Muscle of leg (tissue), 11 donors: ENCODE measurements around the gene RNU1-4. TPM values are rescaled to one million over a fixed set of nuclear protein-coding genes. Genes with fewer than 3 reads are reported as not detected.
"Not testable (repeated sequence)": the region's sequence is repeated elsewhere in the genome, so short reads cannot be mapped to it uniquely, and the experiment has no call there.

Source experiments
- DNase-seq: peaks from one replicate; pipeline ENCODE4 v3.0.0; 2013
- H3K27ac ChIP-seq: one replicate; pipeline ENCODE4 v1.5.1; 2013; ENCODE audit warnings: mild to moderate bottlenecking, low read length, control low read depth
- H3K27me3 ChIP-seq: one replicate; pipeline ENCODE4 v1.6.1; 2013; ENCODE audit warnings: low read length; ENCODE audit not compliant: control insufficient read depth, insufficient read depth
- H3K36me3 ChIP-seq: one replicate; pipeline ENCODE4 v1.6.1; 2013; ENCODE audit warnings: low read length; ENCODE audit not compliant: control insufficient read depth, insufficient read depth
- H3K4me1 ChIP-seq: one replicate; pipeline ENCODE4 v1.6.1; 2013; ENCODE audit warnings: low read length; ENCODE audit not compliant: control insufficient read depth, insufficient read depth
- H3K4me3 ChIP-seq: one replicate; pipeline ENCODE4 v1.5.1; 2013; ENCODE audit warnings: low read length, control low read depth
- H3K9me3 ChIP-seq: replicated peaks from 2 replicates; pipeline ENCODE4 v1.6.1; 2013; ENCODE audit warnings: low read depth, low read length; ENCODE audit not compliant: control insufficient read depth
- WGBS: methylation state at CpG from one replicate; pipeline ENCODE4 v1.1.5; 2013; ENCODE audit warnings: missing lambda C conversion rate; ENCODE audit not compliant: insufficient coverage; 5-methylcytosine and 5-hydroxymethylcytosine counted together
- polyA plus RNA-seq, 8 donors: library from polyadenylated mRNA; unstranded; fragments of 120-200 nt; gene quantifications; one replicate each; pipeline versions ENCODE4 v1.2.1 to v1.2.3, GENCODE V29; 2013; ENCODE audit warnings: inconsistent platforms in 1 of 8, low replicate concordance in 1 of 8; ENCODE audit not compliant: insufficient read length in 8 of 8, insufficient read depth in 1 of 8
- total RNA-seq: library from RNA; stranded (reverse); fragments of 120-200 nt; gene quantifications from one replicate; pipeline ENCODE4 v1.2.4, GENCODE V29; 2013

Gene RNU1-4
- total and polyA plus RNA-seq, 9 donors, result 2,384 TPM; not detected in 8

DNA sequence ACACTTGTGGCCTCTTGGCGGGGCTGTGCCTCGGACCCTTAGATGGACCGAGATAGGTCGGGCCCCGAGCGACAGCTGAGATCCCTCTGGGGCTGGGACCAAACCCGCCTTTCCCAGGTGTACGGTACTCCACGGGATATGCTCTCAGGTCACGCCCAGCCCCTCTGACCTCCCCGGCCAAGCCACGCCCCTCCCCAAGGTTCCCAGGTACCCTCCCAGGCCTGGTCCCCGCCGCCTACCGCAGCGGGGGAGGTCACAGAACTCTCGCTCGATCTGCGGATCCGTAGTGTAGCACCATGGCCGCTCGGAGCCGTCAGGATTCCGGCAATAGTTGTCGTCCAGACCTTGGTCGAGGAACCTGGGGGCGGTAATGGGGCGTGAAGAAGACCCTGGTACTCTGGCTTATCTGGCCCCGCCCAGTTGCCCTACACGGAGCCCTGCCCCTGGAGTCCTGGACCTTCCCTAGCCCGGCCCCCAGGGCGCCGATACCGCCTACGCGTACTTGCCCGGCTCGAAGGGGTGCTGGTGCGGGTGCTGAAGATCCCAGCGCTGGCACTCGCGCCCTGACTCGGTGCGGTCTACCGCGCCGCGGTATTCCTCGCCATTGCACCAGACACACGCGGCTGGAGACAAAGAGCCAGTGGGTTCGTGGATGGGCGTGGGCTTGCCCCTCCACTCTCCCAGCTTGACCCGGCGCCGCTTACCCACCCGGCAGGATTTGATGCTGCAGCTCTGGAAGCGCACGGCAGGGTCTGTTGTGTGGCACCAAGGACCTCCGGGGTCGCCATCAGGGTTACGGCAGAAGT, 19.5 kb downstream of the RNU1-4 start:
- not testable (repeated sequence) for H3K36me3 ChIP-seq
- WGBS, result no CpG with 5 or more reads among the region's 62 CpGs

DNA sequence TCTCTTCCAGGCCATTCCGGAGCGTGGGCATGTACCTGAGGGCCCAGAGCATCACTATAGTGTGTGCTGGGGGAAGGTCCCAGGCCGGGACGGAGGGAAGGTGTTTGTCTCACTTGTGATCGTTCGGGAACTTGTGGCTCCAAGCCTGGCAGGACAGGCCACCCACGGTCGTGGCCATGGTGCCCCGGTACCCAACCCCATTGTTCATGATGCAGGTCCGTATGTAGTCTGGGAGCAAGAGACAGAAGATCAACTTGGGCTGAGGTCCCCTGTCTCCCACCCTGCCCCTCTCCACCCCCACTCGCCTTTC, 20.1 kb downstream of the RNU1-4 start:
- not testable (repeated sequence) for DNase-seq, H3K4me1 ChIP-seq, H3K27me3 ChIP-seq, H3K9me3 ChIP-seq, H3K27ac ChIP-seq, H3K4me3 ChIP-seq, H3K36me3 ChIP-seq
- WGBS, result no CpG with 5 or more reads among the region's 11 CpGs

More for the DNA sequence above, 19.5 kb downstream of the RNU1-4 start:
- H3K4me3 ChIP-seq, H3K27ac ChIP-seq, DNase-seq, H3K27me3 ChIP-seq, H3K4me1 ChIP-seq, H3K9me3 ChIP-seq: not testable (repeated sequence)

DNA sequence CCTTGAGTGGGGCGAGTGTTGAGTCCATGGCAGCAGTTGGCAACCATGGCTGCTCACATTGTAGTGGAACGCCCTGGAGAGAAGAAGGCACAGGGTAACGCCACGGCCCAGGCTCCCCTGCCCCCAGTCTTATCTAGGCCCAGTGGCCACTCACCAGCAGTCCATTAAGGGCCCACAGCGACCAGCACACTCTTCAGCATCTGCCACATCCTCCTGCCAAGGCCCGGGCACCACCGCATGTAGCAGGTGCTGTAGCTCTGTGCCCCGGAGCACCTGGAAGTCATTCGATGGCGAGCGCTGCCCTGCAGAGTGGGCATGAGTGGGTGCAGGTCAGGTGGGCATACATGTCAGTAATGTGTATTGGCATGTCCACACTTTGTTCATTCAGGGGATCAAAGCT, 20.5 kb downstream of the RNU1-4 start:
- not testable (repeated sequence) for H3K27me3 ChIP-seq, H3K4me1 ChIP-seq, DNase-seq, H3K9me3 ChIP-seq, H3K36me3 ChIP-seq, H3K27ac ChIP-seq, H3K4me3 ChIP-seq
- WGBS, result 87% methylated on average over 3 of the region's 11 CpGs

DNA sequence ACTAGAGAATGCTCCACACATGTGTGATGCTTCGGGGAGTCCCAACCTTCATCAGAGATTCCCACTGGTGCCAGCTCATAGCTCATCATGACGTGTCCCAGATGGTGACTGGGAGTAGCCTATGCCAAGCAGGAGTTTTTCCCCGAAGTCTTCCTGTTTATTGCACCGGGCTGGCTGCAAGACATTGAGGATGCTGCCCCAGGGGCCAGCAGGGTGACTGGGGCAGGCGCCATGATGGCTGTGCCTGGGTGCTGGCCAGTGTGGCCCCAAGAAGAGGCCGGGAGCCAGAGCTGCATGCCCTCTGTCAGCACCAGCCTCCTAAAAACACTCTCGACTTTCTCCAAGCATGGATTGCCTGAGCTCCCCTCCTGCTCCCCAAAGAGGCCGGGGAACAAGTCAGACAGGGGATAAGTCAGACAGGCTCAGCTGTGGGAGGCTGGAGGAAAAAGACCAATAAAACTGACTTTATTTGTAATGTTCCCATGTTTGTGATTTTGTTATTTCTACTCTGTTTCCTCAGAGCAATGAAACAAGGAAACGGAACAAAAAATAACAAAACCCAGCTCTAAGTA, 24.0 kb downstream of the RNU1-4 start:
- H3K9me3 ChIP-seq, result not testable (repeated sequence)

DNA sequence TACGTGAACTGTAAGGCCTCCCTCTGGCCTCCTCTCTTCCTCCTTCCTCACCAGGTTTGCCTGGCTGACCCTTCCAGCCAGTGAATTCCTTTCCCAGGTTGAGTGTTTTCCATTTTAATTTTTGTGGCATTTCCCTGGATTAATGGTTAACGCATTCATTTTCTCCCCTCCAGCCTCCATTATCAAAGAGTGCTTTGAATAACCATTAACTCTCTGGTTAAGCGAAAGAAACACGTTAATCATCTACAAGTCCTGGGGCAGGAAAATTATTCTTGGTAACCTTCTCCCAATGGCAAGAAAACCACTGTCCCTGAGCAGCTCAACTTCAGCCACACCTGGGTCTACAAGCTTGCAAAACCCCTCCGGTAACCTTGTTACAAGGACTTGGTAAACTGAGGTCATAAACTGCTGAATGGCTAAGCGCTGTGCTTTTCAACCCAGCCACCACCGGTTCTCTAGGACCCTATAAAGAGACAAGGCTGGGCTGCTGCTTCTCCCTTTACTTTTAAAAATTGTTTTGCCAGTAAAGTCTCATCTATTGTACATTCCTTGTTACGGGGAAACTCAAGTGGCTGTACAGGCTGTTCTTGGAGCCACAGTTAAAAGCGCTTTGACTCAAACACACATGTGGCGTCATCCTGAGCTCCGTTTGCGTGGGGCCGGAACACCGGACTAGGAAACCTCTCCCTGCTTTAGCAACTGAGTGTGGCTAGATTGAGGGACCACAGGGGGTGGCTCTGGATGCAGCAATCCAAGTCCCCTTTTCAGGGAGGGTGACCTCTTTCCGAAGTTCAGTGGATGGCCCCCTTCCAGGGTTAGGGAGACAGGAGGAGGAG, 24.7 kb downstream of the RNU1-4 start:
- not testable (repeated sequence) for H3K36me3 ChIP-seq, H3K9me3 ChIP-seq, H3K4me1 ChIP-seq, H3K27me3 ChIP-seq, H3K27ac ChIP-seq, H3K4me3 ChIP-seq
- DNase-seq, result peak; percentile 83
- WGBS, result 43% methylated on average over 3 of the region's 15 CpGs

More for the DNA sequence above, 24.0 kb downstream of the RNU1-4 start:
- DNase-seq, H3K27me3 ChIP-seq, H3K4me1 ChIP-seq, H3K27ac ChIP-seq, H3K36me3 ChIP-seq, H3K4me3 ChIP-seq: not testable (repeated sequence)
- 72% methylated on average over 4 of the region's 9 CpGs for WGBS

DNA sequence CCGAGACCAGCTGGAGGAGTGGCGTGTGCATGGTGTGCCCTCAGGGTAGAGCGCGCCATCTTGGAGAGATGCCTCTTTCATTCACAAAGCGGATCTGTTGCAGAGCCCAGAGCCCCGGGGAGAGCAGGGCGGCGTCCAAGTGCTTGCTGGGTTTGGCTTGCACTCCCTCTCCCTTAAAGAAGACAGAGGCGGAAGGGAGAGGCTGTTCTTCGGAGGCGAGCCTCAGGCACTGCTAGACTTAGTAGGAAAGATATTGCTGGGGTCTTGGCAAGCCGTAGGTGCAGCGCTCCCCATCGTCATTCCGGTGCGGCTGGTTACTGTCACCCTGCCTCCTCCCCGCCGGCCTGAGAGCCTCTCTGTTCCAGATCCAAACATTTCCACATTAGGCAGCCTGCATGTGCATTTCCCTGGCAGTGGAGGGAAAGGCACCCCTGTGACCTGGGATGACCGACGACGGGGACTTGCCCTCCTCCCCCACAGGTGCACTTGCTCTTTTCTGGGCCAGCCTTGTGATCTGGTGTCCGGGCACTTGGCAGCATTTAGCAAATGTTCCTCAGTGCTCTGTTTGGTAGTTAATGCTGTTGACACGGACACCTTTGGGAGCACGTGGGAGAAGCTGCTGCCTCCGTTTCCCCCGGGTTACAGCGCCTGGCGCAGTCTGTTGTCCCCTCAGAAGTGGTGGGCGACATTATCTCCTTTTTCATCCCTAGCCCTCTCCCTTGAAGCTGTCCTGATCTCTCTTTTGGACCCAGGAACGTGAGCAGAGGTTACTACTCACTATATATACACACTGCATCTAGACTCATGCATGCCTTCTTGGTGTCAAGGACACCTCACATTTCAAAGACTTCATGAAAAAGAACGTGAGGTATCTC, 25.7 kb downstream of the RNU1-4 start:
- H3K4me1 ChIP-seq, H3K27ac ChIP-seq, H3K36me3 ChIP-seq, H3K27me3 ChIP-seq, H3K9me3 ChIP-seq, H3K4me3 ChIP-seq: not testable (repeated sequence)
- WGBS, result 61% methylated on average over 12 of the region's 31 CpGs
- DNase-seq, result peak; percentile 76

DNA sequence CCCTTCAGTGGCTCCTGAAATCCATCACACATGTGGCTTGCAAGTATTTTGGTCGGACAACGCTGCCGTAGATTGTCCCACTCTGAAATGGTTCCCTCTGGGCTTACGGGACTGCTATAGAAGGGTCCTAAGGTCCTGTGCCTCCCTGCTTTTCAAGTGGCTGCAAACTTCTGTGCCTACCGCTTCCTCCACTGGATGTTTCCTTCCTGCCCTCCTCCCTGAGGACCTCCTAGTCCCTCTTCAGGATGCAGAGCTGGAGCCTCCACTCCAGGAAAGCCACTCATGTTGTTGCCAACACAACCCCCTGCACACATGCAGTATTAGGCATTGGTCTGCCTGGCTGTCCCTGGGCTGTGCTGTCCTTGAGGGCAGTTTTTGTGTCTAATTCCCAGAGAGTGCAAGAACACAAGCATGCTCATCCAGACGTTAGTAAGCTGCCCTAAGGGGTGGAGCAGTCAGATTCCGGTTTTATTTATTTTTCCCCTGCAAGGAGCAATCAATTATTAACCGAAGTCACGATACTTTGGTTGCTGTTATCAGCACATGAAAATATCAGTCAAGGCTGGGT, 26.5 kb downstream of the RNU1-4 start:
- not testable (repeated sequence) for H3K4me3 ChIP-seq, H3K9me3 ChIP-seq, H3K4me1 ChIP-seq, H3K36me3 ChIP-seq, DNase-seq, H3K27ac ChIP-seq, H3K27me3 ChIP-seq
- WGBS, result 68% methylated on average over 4 of the region's 9 CpGs

DNA sequence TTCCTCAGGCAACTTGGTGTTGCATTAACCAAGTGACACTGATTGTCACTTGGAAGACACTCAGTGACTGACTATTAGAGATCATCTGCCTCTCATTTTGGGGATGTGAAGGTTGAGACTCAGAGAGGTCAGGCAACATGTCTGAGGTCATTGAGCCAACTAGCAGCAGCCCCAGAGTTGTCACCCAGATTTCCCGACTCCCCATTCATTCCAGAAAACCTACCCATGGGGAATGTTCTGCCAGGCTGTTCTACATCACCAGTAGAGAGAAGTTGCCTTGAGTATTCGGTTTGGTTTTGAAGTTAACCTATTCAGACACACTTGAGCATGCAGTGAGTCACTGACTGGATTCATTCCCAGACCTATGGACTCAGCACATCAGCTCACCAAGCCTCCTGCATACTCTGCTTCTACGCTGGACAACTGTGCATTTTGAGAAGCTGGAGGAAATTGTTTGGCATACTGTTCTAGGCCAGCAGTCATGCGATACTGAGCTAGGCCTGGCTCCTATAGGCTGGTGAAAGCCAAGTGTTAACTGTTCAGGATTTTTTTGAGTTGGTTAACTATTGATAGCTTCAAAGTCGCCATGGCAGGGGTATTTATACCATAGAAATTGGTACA, 29.9 kb downstream of the RNU1-4 start:
- not testable (repeated sequence) for H3K9me3 ChIP-seq, H3K4me1 ChIP-seq, H3K27me3 ChIP-seq, H3K27ac ChIP-seq, H3K36me3 ChIP-seq, H3K4me3 ChIP-seq
- 40% methylated on average over 1 of the region's 5 CpGs for WGBS
- DNase-seq, result peak; percentile 79

DNA sequence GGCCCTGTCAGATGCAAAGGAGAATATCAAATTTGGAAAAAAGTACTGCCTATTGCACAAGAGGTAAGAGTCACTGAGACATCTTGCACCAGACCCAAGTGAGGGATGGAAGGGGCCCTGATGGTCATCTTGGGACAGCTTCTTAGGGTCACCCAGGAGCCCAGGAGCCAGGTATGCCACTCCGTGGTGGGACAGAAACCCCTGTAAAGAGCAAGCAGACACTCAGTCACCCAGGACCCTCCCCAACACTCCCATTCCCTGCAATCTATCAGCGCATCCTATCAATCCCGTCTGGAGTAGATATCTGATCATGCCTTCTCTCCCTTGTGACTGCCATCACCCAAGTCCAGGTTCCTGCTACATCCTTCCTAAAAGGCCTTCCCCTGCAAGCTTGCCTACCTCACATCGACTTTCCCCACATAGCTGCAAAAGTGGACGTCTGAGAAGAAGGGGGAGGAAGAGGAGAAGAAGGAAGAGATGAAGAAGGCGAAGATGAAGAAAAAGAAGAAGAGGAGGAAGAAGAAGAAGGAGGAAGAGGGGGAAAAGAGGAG, 30.7 kb downstream of the RNU1-4 start:
- WGBS, result 53% methylated on average over 3 of the region's 6 CpGs
- not testable (repeated sequence) for H3K36me3 ChIP-seq, H3K27me3 ChIP-seq, H3K9me3 ChIP-seq, H3K4me3 ChIP-seq, H3K27ac ChIP-seq, DNase-seq, H3K4me1 ChIP-seq
